ENCODE measurements around the gene TLK1.

The TLK1 gene

GRCh38 chr2:171046048-171046560 lies 114.6 kb downstream of the TLK1 start:
- TF ChIP-seq GATA2 (IDR thresholded peaks at IDR 0.05; ENCODE audit: low read depth, low read length) (no peak), GATA3 (IDR thresholded peaks at IDR 0.05; ENCODE audit: low read depth, low read length) (no peak)

- no peak for TF ChIP-seq GATA3 (IDR thresholded peaks at IDR 0.05; ENCODE audit: low read depth, low read length)
- no peak for TF ChIP-seq GATA2 (IDR thresholded peaks at IDR 0.05; ENCODE audit: low read depth, low read length)
These were observed 116.3 kb downstream of the TLK1 start for GRCh38 chr2:171044416-171044815.

- TF ChIP-seq GATA2 (IDR thresholded peaks at IDR 0.05; ENCODE audit: low read depth, low read length) (no peak), GATA3 (IDR thresholded peaks at IDR 0.05; ENCODE audit: low read depth, low read length) (no peak)
These were observed 118.3 kb downstream of the TLK1 start for GRCh38 chr2:171042253-171042969.

DNA sequence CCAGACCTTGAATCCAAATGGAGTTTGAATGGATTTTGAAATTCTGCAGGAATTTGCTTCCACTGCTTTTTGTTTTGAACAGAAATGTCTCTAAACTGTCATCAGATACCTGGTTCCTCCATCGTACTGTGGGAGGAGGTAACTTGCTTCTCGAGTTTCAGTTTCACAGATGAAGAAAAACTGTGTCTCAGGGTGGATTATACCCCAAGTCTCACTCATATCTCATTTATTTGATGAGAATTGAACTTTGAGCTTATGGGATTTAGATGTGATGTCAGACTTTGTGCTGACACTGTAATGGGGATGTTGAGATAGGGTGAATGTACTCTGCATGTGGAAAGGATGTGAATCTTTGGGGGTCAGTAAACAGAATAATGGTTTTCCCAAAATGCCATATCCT lies 124.2 kb downstream of the TLK1 start:
- no peak for TF ChIP-seq GATA3 (IDR thresholded peaks at IDR 0.05; ENCODE audit: low read depth, low read length)
- no peak for TF ChIP-seq GATA2 (IDR thresholded peaks at IDR 0.05; ENCODE audit: low read depth, low read length)

- no peak for TF ChIP-seq GATA2 (IDR thresholded peaks at IDR 0.05; ENCODE audit: low read depth, low read length)
- TF ChIP-seq GATA3 (IDR thresholded peaks at IDR 0.05; ENCODE audit: low read depth, low read length) = no peak
These were observed 126.4 kb downstream of the TLK1 start for GRCh38 chr2:171034315-171034714.

- no peak for TF ChIP-seq GATA3 (IDR thresholded peaks at IDR 0.05; ENCODE audit: low read depth, low read length)
- TF ChIP-seq GATA2 (IDR thresholded peaks at IDR 0.05; ENCODE audit: low read depth, low read length) = no peak
These were observed 135.5 kb downstream of the TLK1 start for GRCh38 chr2:171025214-171025613.

DNA sequence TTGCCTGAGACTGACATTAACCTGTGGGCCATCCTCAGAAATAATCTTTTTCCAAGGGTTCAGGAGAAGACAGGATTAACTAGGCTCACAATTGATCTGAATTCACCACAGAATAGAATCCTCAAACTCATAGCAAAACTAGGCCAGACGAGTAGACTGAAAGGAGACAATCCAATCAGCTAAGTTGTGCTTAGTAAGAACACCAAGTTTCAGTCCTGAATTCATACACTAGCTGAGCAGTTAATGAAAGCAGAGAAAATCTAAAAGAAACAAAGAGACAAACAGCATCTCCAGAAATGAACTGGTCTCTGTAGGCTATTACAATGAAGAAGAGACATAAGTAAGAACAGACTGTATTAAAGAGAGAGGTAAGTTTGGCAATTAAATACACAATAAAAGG lies 142.2 kb downstream of the TLK1 start:
- TF ChIP-seq GATA2 (IDR thresholded peaks at IDR 0.05; ENCODE audit: low read depth, low read length) (no peak), GATA3 (IDR thresholded peaks at IDR 0.05; ENCODE audit: low read depth, low read length) (no peak)

DNA sequence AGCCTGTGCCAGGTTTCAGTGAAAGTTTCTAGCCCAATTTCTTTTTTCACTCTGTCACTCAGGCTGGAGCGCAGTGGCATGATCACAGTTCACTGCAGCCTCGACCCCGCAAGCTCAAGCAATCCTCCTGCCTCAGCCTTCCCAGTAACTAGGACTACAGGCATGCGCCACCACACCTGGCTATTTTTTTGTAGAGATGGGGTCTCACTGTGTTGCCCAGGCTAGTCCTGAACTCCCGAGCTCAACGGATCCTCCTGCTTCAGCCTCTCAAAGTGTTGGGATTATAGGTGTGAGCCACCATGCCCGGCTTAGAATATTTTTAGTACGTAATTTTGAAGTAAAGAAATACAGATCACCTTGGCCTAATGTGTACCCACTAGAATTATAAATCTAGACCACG lies 144.6 kb downstream of the TLK1 start:
- TF ChIP-seq GATA3 (IDR thresholded peaks at IDR 0.05; ENCODE audit: low read depth, low read length) (no peak), GATA2 (IDR thresholded peaks at IDR 0.05; ENCODE audit: low read depth, low read length) (no peak)

DNA sequence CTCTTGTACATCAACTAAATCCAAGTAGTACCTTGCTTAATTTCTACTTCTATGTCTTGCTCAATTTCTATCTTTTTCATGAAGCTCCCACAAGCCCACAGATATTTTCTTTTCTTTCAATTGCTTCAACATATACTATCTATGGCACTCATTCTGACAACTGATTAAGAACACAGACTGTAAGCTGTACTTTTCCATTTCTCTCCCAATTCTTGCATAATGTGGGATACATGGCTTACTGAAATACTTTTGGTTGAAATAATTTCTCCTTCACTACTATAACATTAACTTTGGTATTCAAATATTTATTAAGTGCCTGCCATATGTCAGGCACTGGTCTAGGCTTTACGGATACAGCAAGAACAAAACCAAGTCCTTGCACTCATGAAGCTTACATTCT lies 146.8 kb downstream of the TLK1 start:
- TF ChIP-seq GATA3 (IDR thresholded peaks at IDR 0.05; ENCODE audit: low read depth, low read length) (no peak), GATA2 (IDR thresholded peaks at IDR 0.05; ENCODE audit: low read depth, low read length) (no peak)

- no peak for TF ChIP-seq GATA2 (IDR thresholded peaks at IDR 0.05; ENCODE audit: low read depth, low read length)
These were observed 151.3 kb downstream of the TLK1 start for GRCh38 chr2:171009386-171009785.

DNA sequence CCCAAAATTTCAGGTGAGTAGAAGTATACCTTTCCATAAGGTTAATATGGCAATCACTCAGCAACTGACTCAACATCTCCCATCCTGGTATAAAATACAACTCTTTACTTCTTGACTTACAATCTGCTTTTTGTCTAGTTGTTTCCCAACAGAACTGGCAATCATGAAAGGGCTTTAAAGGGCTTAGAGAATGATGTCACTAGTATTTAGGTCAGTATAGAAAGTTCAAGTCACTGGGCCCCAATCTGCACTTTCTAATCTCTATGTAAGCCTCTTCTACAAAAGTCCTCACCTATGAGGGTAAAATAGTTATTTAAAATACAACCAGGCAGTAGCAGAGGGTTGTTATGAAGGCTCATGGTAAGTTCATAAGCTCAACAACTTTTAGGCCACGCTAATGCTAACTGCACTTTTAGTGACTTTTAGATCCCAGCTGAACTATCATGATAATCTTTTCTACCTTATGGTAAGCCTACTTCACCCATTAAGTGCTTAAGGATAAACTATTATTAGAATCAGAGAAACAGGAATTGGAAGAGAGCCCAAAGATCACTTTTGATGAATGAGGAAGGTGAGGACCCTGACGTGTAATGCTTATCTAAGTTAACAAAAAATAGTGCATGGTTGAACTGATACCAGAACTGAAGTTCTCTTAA lies 152.0 kb downstream of the TLK1 start:
- no peak for TF ChIP-seq GATA3 (IDR thresholded peaks at IDR 0.05; ENCODE audit: low read depth, low read length)
- TF ChIP-seq GATA2 (IDR thresholded peaks at IDR 0.05; ENCODE audit: low read depth, low read length) = no peak

DNA sequence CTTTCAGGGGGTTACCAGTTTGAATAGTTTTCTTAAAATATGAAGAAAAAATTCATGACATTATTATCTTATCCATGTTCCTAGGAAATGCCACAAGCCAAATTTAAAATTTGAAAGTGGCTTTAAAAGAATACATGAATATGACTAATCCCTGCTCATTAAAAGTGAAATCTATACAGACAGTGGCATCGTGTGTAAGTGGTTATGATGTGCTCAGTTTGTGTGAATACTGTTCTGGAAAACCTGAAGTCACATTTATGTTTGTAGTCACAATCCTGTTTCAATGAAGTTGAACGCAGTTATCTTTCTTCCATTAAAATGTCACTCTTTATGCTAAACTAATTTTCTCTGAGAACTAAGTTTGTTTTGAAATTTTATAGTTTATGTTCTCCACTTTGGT lies 155.9 kb downstream of the TLK1 start:
- TF ChIP-seq GATA3 (IDR thresholded peaks at IDR 0.05; ENCODE audit: low read depth, low read length) (no peak), GATA2 (IDR thresholded peaks at IDR 0.05; ENCODE audit: low read depth, low read length) (no peak)

- TF ChIP-seq GATA2 (IDR thresholded peaks at IDR 0.05; ENCODE audit: low read depth, low read length) (no peak), GATA3 (IDR thresholded peaks at IDR 0.05; ENCODE audit: low read depth, low read length) (no peak)
These were observed 156.3 kb downstream of the TLK1 start for GRCh38 chr2:171004363-171004762.

- TF ChIP-seq GATA3 (IDR thresholded peaks at IDR 0.05; ENCODE audit: low read depth, low read length) (no peak), GATA2 (IDR thresholded peaks at IDR 0.05; ENCODE audit: low read depth, low read length) (no peak)
These were observed 161.0 kb downstream of the TLK1 start for GRCh38 chr2:170999654-171000053.

- no peak for TF ChIP-seq GATA2 (IDR thresholded peaks at IDR 0.05; ENCODE audit: low read depth, low read length)
- TF ChIP-seq GATA3 (IDR thresholded peaks at IDR 0.05; ENCODE audit: low read depth, low read length) = no peak
These were observed 162.6 kb downstream of the TLK1 start for GRCh38 chr2:170997893-170998597.
